ENCODE data around the gene GALNS.

- TF ChIP-seq POLR2A (IDR thresholded peaks at IDR 0.05) (no peak), CTCF (IDR thresholded peaks at IDR 0.05) (no peak)
Measured at GRCh38 chr16:88881007-88881615, 24.4 kb upstream of the GALNS start.

All from heart left ventricle (tissue), 13 donors.